Gastrocnemius medialis (tissue), 4 donors: ENCODE measurements around the gene OGDH.

Experiments
- POLR2A ChIP-seq, 2 donors: fragments of 450-650 bp; IDR thresholded peaks; one replicate each; pipeline ENCODE4 v1.6.1; 2017; ENCODE audit warnings: antibody characterized with exemption in 2 of 2, mild to moderate bottlenecking in 2 of 2, moderate library complexity in 2 of 2
- TF ChIP-seq, protein P1 (sequence below), 5 experiments: fragments of 450-650 bp in 3 of 5; fragments of 200-600 bp in 2 of 5; sonication (generic) in 2 of 5; IDR thresholded peaks in 4 of 5; conservative IDR thresholded peaks in 1 of 5; 1 replicate in 4 of 5; 2 replicates in 1 of 5; pipeline ENCODE4 v1.5.1; 2016 to 2019; ENCODE audit warnings: antibody characterized with exemption in 5 of 5, mild to moderate bottlenecking in 3 of 5, moderate library complexity in 3 of 5

GRCh38 chr7:44755698-44756627, 149.5 kb downstream of the OGDH start:
- TF ChIP-seq POLR2A (IDR thresholded peaks at IDR 0.05), result no peak
- TF ChIP-seq, protein P1, sequence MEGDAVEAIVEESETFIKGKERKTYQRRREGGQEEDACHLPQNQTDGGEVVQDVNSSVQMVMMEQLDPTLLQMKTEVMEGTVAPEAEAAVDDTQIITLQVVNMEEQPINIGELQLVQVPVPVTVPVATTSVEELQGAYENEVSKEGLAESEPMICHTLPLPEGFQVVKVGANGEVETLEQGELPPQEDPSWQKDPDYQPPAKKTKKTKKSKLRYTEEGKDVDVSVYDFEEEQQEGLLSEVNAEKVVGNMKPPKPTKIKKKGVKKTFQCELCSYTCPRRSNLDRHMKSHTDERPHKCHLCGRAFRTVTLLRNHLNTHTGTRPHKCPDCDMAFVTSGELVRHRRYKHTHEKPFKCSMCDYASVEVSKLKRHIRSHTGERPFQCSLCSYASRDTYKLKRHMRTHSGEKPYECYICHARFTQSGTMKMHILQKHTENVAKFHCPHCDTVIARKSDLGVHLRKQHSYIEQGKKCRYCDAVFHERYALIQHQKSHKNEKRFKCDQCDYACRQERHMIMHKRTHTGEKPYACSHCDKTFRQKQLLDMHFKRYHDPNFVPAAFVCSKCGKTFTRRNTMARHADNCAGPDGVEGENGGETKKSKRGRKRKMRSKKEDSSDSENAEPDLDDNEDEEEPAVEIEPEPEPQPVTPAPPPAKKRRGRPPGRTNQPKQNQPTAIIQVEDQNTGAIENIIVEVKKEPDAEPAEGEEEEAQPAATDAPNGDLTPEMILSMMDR (IDR thresholded peaks at IDR 0.05 in 4 of 5, conservative IDR thresholded peaks at IDR 0.05 in 1 of 5), result no peak
